HepG2 (cell line): ENCODE results near the gene NT5C1A. TPM values are rescaled to one million over a fixed set of nuclear protein-coding genes. Genes with fewer than 3 reads are reported as not detected.
A peak's percentile ranks its signal among the peaks of the same experiment; 100 is the strongest.

ENCODE experiments used
- ATAC-seq: fragments of 200-7000 bp; cut with Tn5 transposase; 3 replicates; pipeline ENCODE4 v1.9.1; 2020; ENCODE audit warnings: mild to moderate bottlenecking, moderate library complexity
- BruUV-seq: library from RNA; stranded (reverse); fragments of 400-500 nt; replicated peaks from 2 replicates; lab custom pipeline; 2021; lab: Mats Ljungman, UMichigan
- CTCF ChIA-PET: fragments of 300-600 bp; formaldehyde crosslinking; extraction: SDS; loops from one replicate; lab custom pipeline; 2021; ENCODE audit warnings: low total read pairs, inconsistent platforms, low intra/inter-chr PET ratio; lab: Yijun Ruan, JAX
- POLR2A ChIA-PET: fragments of 350-600 bp; sonication (Branson Sonifier 250); formaldehyde crosslinking; loops from one replicate; lab custom pipeline; 2020; ENCODE audit warnings: antibody characterized with exemption, inconsistent platforms; lab: Yijun Ruan, JAX
- DNase-seq: peaks from one replicate; pipeline ENCODE4 v3.0.0-alpha.2; 2015; ENCODE audit warnings: low spot score
- FAIRE-seq: peaks from 3 replicates; lab custom pipeline; 2011; peaks lifted over from hg19 to GRCh38; lab: Jason Lieb, UNC
- H2AFZ ChIP-seq: one replicate; pipeline ENCODE4 v1.6.1; 2011; ENCODE audit warnings: low read length, inconsistent platforms
- H3K27ac ChIP-seq: fragments of 300-600 bp; 3 replicates; pipeline ENCODE4 v1.8.0; 2011; ENCODE audit warnings: mixed run types, mild to moderate bottlenecking, mixed read lengths, low read length, inconsistent platforms; ENCODE audit not compliant: insufficient read depth; ENCODE audit errors: extremely low read length
- H3K27me3 ChIP-seq, 2 experiments: fragments of 200-600 bp in 1 of 2; 2 replicates in 1 of 2; 3 replicates in 1 of 2; pipeline versions ENCODE4 v1.6.0 to v1.8.0; 2011; ENCODE audit warnings: low read length in 2 of 2, mild to moderate bottlenecking in 2 of 2, moderate library complexity in 2 of 2, inconsistent platforms in 1 of 2; ENCODE audit not compliant: insufficient read depth in 2 of 2, control insufficient read depth in 1 of 2
- H3K36me3 ChIP-seq, 2 experiments: fragments of 200-600 bp in 1 of 2; replicated peaks in 1 of 2; 2 replicates in 1 of 2; 3 replicates in 1 of 2; pipeline versions ENCODE4 v1.5.1 to v1.8.0; 2011; ENCODE audit warnings: low read length in 2 of 2, inconsistent platforms in 1 of 2; ENCODE audit not compliant: insufficient read depth in 2 of 2, control insufficient read depth in 1 of 2
- H3K4me1 ChIP-seq: 2 replicates; pipeline ENCODE4 v1.5.1; 2012; ENCODE audit warnings: low read length, inconsistent platforms; ENCODE audit not compliant: insufficient read depth
- H3K4me2 ChIP-seq: 2 replicates; pipeline ENCODE4 v1.6.0; 2011; ENCODE audit warnings: low read depth, low read length, inconsistent platforms
- H3K4me3 ChIP-seq, 3 experiments: fragments of 200-600 bp in 1 of 3; sonication (generic), shearing (Covaris generic) in 1 of 3; replicated peaks in 1 of 3; 2 replicates each; pipeline ENCODE4 v1.5.1; 2011 to 2016; ENCODE audit warnings: low read length in 3 of 3, inconsistent platforms in 2 of 3, low read depth in 2 of 3, mild to moderate bottlenecking in 2 of 3, control low read depth in 1 of 3, mixed read lengths in 1 of 3; ENCODE audit not compliant: insufficient read depth in 1 of 3
- H3K79me2 ChIP-seq: one replicate; pipeline ENCODE4 v1.6.1; 2011; ENCODE audit warnings: low read length, inconsistent platforms; ENCODE audit not compliant: insufficient read depth
- H3K9ac ChIP-seq: 2 replicates; pipeline ENCODE4 v1.6.0; 2011; ENCODE audit warnings: mild to moderate bottlenecking, low read depth, low read length, inconsistent platforms; ENCODE audit not compliant: insufficient read depth
- H3K9me3 ChIP-seq: 2 replicates; pipeline ENCODE4 v1.5.1; 2012; ENCODE audit warnings: mild to moderate bottlenecking, low read length
- H4K20me1 ChIP-seq: 2 replicates; pipeline ENCODE4 v1.6.0; 2011; ENCODE audit warnings: inconsistent platforms, mild to moderate bottlenecking, low read length, moderate library complexity; ENCODE audit not compliant: insufficient read depth
- ARNT ChIP-seq: fragments of 450-650 bp; IDR thresholded peaks from 2 replicates; pipeline ENCODE4 v1.6.1; 2017
- DR1 ChIP-seq: sonication (generic); formaldehyde crosslinking; IDR thresholded peaks from 2 replicates; pipeline ENCODE4 v1.8.0; 2021; ENCODE audit warnings: mild to moderate bottlenecking, missing genetic modification reagents, inconsistent platforms
- ELF3 ChIP-seq: IDR thresholded peaks from 2 replicates; pipeline ENCODE4 v1.6.1; 2016; ENCODE audit warnings: missing genetic modification reagents, missing compliant biosample characterization
- FOXP1 ChIP-seq, 2 experiments: fragments of 450-650 bp in 1 of 2; IDR thresholded peaks; 2 replicates each; pipeline ENCODE4 v1.6.1; 2017 to 2018; ENCODE audit warnings: antibody characterized with exemption in 1 of 2
- HOXA7 ChIP-seq: sonication (generic); formaldehyde crosslinking; IDR thresholded peaks from 2 replicates; pipeline ENCODE4 v1.8.1; 2022; ENCODE audit warnings: mild to moderate bottlenecking, missing genetic modification reagents, moderate library complexity
- KLF11 ChIP-seq: IDR thresholded peaks from 2 replicates; pipeline ENCODE4 v1.6.1; 2016; ENCODE audit warnings: missing compliant biosample characterization
- MATR3 ChIP-seq: sonication (generic); formaldehyde crosslinking; IDR thresholded peaks from 2 replicates; pipeline ENCODE4 v1.4.0; 2020; ENCODE audit warnings: missing genetic modification reagents
- MLLT10 ChIP-seq: sonication (generic); formaldehyde crosslinking; IDR thresholded peaks from 2 replicates; pipeline ENCODE4 v1.4.0; 2020; ENCODE audit warnings: missing genetic modification reagents
- MXI1 ChIP-seq: IDR thresholded peaks from 3 replicates; pipeline ENCODE4 v1.6.1; 2012; ENCODE audit warnings: low read depth, low read length, inconsistent platforms, borderline replicate concordance
- NFIC ChIP-seq: IDR thresholded peaks from 2 replicates; pipeline ENCODE4 v1.6.1; 2012; ENCODE audit warnings: mild to moderate bottlenecking, low read length, inconsistent platforms
- SMYD3 ChIP-seq: sonication (generic); formaldehyde crosslinking; IDR thresholded peaks from 2 replicates; pipeline ENCODE4 v1.8.1; 2023; ENCODE audit warnings: mild to moderate bottlenecking, missing genetic modification reagents
- SYNCRIP ChIP-seq: fragments of 200-400 bp; formaldehyde crosslinking; IDR thresholded peaks from 2 replicates; pipeline ENCODE4 v1.6.1; 2018; ENCODE audit warnings: mild to moderate bottlenecking, low read depth, low read length; ENCODE audit not compliant: insufficient read depth
- YEATS2 ChIP-seq: sonication (generic); formaldehyde crosslinking; IDR thresholded peaks from 2 replicates; pipeline ENCODE4 v1.4.0; 2020; ENCODE audit warnings: missing genetic modification reagents, borderline replicate concordance
- ZBTB3 ChIP-seq: sonication (generic); formaldehyde crosslinking; IDR thresholded peaks from 2 replicates; pipeline ENCODE4 v1.4.0; 2020; ENCODE audit warnings: low read depth, mild to moderate bottlenecking, moderate library complexity, missing genetic modification reagents, borderline replicate concordance
- ZFP62 ChIP-seq: sonication (generic); formaldehyde crosslinking; IDR thresholded peaks from 2 replicates; pipeline ENCODE4 v1.4.0; 2020; ENCODE audit warnings: missing genetic modification reagents
- ZNF24 ChIP-seq: fragments of 450-650 bp; IDR thresholded peaks from 2 replicates; pipeline ENCODE4 v1.6.1; 2017; ENCODE audit warnings: antibody characterized with exemption, mild to moderate bottlenecking
- ZNF34 ChIP-seq: sonication (generic); formaldehyde crosslinking; IDR thresholded peaks from 2 replicates; pipeline ENCODE4 v1.4.0; 2020; ENCODE audit warnings: mild to moderate bottlenecking, missing genetic modification reagents, borderline replicate concordance
- ZNF350 ChIP-seq: sonication (generic); formaldehyde crosslinking; IDR thresholded peaks from 2 replicates; pipeline ENCODE4 v1.4.0; 2020; ENCODE audit warnings: mild to moderate bottlenecking, low read depth, missing genetic modification reagents, borderline replicate concordance
- WGBS: methylation state at CpG from one replicate; pipeline ENCODE4 v1.1.6; 2017; ENCODE audit warnings: low lambda C conversion rate; 5-methylcytosine and 5-hydroxymethylcytosine counted together
- in situ Hi-C: cut with HindIII; loops from 2 replicates; pipeline ENCODE4 v1.10.0; 2017; ENCODE audit warnings: low pct_unique_long_range_greater_than_20kb; ENCODE audit not compliant: extremely low pct_ligation_motif_present
- intact Hi-C: fragments of 100-400 bp; cut with micrococcal nuclease; formaldehyde crosslinking; loops from one replicate; pipeline ENCODE4 v1.10.0; 2022; ENCODE audit not compliant: unreplicated experiment
- polyA plus RNA-seq, 8 experiments: library from polyadenylated mRNA; depleted of rRNA in 3 of 8; stranded (reverse) in 7 of 8; unstranded in 1 of 8; fragments of >200 nt; fragmentation: Illumina TruSeq in 4 of 8; extraction: Trizol in 4 of 8; gene quantifications; 2 replicates each; pipeline versions ENCODE4 v1.2.1 to v1.2.3, GENCODE V29; 2011 to 2016; ENCODE audit warnings: low read depth in 4 of 8, missing spikeins in 1 of 8, mixed read lengths in 1 of 8; ENCODE audit not compliant: insufficient read depth in 1 of 8
- total RNA-seq, 5 experiments: library from RNA; depleted of rRNA; stranded (reverse); fragments of >200 nt; fragmentation: Illumina TruSeq; extraction: Trizol; gene quantifications; 2 replicates each; pipeline ENCODE4 v1.2.3, GENCODE V29; 2016; ENCODE audit warnings: low read depth in 1 of 5
- TF ChIP-seq, protein P1 (sequence below): sonication (generic); formaldehyde crosslinking; IDR thresholded peaks from 2 replicates; pipeline ENCODE4 v1.9.0; 2022; ENCODE audit warnings: low read depth, missing genetic modification reagents
- TF ChIP-seq, protein P2 (sequence below): sonication (generic); formaldehyde crosslinking; IDR thresholded peaks from 2 replicates; pipeline ENCODE4 v1.9.0; 2021; ENCODE audit warnings: missing genetic modification reagents, mild to moderate bottlenecking, borderline replicate concordance

Gene NT5C1A
- total and polyA plus RNA-seq, 2 of the 13 experiments (the other 11 are each of a cell fraction or from before 2014, with no cell fraction given) = not detected

DNA sequence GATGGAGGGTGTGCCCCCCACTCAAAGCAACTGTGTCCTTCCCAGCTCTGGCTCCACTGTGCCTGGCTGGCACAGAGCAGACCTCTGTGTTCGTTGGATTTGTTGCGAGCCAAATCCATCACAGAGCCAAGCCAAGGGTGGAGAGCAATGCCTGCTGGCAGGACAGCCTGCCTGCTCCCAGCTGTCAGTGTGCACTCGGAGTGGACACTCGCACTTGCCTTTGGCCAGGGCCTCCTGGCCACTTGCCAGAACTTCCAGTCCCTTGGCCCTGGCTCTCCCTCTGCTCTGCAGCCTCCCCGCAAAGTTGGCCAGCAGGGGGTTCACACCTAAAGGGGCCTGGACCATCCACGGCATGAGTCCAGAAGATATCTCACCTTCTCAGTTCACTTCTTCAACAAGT, 48.9 kb downstream of the NT5C1A start:
- CTCF ChIA-PET = no interaction called here
- Histone ChIP-seq H3K9ac (no peak overlapping the region), H3K4me1 (no peaks in the 10 kb centered on the region), H3K27me3 (peaks cover 7 to 38% of the 10 kb centered on the region in 2 experiments; a peak in 4 of 5 replicates), H3K79me2 (no peaks in the 10 kb centered on the region), H3K27ac (no peak overlapping the region), H2AFZ (no peak overlapping the region)
- no peak for FAIRE-seq
- intact Hi-C loops (no loop called here), in situ Hi-C loops (no loop called here)
- POLR2A ChIA-PET = no interaction called here
- WGBS = 55% methylated on average over 3 of the region's 6 CpGs
- TF ChIP-seq ZBTB3 (no peak), SMYD3 (no peak), HOXA7 (no peak)
- TF ChIP-seq, all 625 proteins: peak for 0
- Histone ChIP-seq H4K20me1 (no peaks in the 10 kb centered on the region), H3K4me2 (no peak overlapping the region), H3K9me3 (no peaks in the 10 kb centered on the region), H3K4me3 (no peak overlapping the region), H3K36me3 (no peaks in the 10 kb centered on the region)
- DNase-seq (no peak), ATAC-seq (peak; percentile 53)
- no TSS peak for BruUV-seq

DNA sequence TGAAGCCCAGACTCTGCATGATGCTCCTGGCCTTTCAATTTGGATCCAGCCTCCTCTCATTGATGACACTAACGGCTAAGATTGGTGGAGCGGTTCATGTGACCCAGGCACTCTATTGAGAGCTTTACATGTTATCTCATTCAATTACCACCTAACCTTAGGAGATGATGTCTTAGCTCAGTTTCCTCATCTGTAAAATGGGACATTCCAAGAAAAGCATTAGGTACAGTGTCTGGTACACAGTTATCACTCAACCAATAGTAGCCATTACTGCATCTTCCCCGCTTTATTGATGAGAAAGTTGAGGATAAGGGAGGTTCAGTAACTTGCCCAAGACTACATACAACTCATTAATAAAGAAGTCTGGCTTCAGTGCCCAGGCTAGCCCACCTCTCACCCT, 49.5 kb downstream of the NT5C1A start:
- TF ChIP-seq FOXP1 (IDR thresholded peaks at IDR 0.05) (no peak), FOXP1 (CRISPR knock-in tag; IDR thresholded peaks at IDR 0.05) (no peak), ELF3 (CRISPR knock-in tag) (no peak), ZFP62 (CRISPR knock-in tag) (no peak), ZNF350 (CRISPR knock-in tag) (no peak), ZNF24 (no peak), MATR3 (no peak), DR1 (no peak), YEATS2 (no peak), NFIC (no peak), MXI1 (no peak), SYNCRIP (no peak), ARNT (no peak), MLLT10 (CRISPR knock-in tag) (no peak), ZNF34 (CRISPR knock-in tag) (no peak), KLF11 (no peak)
- TF ChIP-seq, protein P1, sequence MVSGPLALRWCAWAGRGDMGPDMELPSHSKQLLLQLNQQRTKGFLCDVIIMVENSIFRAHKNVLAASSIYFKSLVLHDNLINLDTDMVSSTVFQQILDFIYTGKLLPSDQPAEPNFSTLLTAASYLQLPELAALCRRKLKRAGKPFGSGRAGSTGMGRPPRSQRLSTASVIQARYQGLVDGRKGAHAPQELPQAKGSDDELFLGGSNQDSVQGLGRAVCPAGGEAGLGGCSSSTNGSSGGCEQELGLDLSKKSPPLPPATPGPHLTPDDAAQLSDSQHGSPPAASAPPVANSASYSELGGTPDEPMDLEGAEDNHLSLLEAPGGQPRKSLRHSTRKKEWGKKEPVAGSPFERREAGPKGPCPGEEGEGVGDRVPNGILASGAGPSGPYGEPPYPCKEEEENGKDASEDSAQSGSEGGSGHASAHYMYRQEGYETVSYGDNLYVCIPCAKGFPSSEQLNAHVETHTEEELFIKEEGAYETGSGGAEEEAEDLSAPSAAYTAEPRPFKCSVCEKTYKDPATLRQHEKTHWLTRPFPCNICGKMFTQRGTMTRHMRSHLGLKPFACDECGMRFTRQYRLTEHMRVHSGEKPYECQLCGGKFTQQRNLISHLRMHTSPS (CRISPR knock-in tag) = no peak
- TF ChIP-seq, protein P2, sequence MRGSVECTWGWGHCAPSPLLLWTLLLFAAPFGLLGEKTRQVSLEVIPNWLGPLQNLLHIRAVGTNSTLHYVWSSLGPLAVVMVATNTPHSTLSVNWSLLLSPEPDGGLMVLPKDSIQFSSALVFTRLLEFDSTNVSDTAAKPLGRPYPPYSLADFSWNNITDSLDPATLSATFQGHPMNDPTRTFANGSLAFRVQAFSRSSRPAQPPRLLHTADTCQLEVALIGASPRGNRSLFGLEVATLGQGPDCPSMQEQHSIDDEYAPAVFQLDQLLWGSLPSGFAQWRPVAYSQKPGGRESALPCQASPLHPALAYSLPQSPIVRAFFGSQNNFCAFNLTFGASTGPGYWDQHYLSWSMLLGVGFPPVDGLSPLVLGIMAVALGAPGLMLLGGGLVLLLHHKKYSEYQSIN (CRISPR knock-in tag) = no peak
- TF ChIP-seq, all 625 proteins: peak for 0
- H3K9ac ChIP-seq = no peak overlapping the region
- ATAC-seq (no peak), DNase-seq (no peak), FAIRE-seq (no peak)
- H3K4me1 ChIP-seq = no peaks in the 10 kb centered on the region
- no peaks in the 10 kb centered on the region for H3K9me3 ChIP-seq
- peaks cover 7 to 33% of the 10 kb centered on the region in 2 experiments; a peak in 4 of 5 replicates for H3K27me3 ChIP-seq
- no peak overlapping the region for H2AFZ ChIP-seq
- no peak overlapping the region for H3K4me3 ChIP-seq
- no peaks in the 10 kb centered on the region for H3K79me2 ChIP-seq
- no peak overlapping the region for H3K4me2 ChIP-seq
- BruUV-seq = no TSS peak
- no peak overlapping the region for H3K27ac ChIP-seq
- no peaks in the 10 kb centered on the region for H4K20me1 ChIP-seq
- CTCF ChIA-PET = no interaction called here
- in situ Hi-C loops = no loop called here
- WGBS = 31% methylated on average over 3 of the region's 3 CpGs
- POLR2A ChIA-PET = no interaction called here
- H3K36me3 ChIP-seq = no peaks in the 10 kb centered on the region
- intact Hi-C loops = no loop called here
